K562 (cell line): Measurements from ENCODE around the gene AIFM3. TPM values are rescaled to one million over a fixed set of nuclear protein-coding genes. Genes with fewer than 3 reads are reported as not detected.
A peak's percentile ranks its signal among the peaks of the same experiment; 100 is the strongest.

ENCODE experiments used
- ATF1 ChIP-seq, 2 experiments: fragments of 450-650 bp in 1 of 2; IDR thresholded peaks; 2 replicates each; pipeline ENCODE4 v1.6.1; 2016; ENCODE audit warnings: missing compliant biosample characterization in 1 of 2, missing genetic modification characterization in 1 of 2
- BRD4 ChIP-seq: fragments of 200-600 bp; sonication (generic); IDR thresholded peaks from 2 replicates; pipeline ENCODE4 v1.6.1; 2017; ENCODE audit warnings: inconsistent platforms
- CLOCK ChIP-seq: fragments of 250-450 bp; sonication (Bioruptor Pico); IDR thresholded peaks from 2 replicates; pipeline ENCODE4 v1.4.0; 2020; ENCODE audit warnings: mild to moderate bottlenecking, moderate library complexity, borderline replicate concordance
- ELF4 ChIP-seq: fragments of 450-650 bp; formaldehyde crosslinking; IDR thresholded peaks from 2 replicates; pipeline ENCODE4 v1.4.0; 2022; ENCODE audit warnings: missing genetic modification characterization
- GTF3C2 ChIP-seq: IDR thresholded peaks from 3 replicates; pipeline ENCODE4 v1.6.1; 2011; ENCODE audit warnings: borderline replicate concordance, mild to moderate bottlenecking, moderate library complexity; ENCODE audit not compliant: insufficient read length; ENCODE audit errors: extremely low read depth
- MGA ChIP-seq: fragments of 450-650 bp; IDR thresholded peaks from 2 replicates; pipeline ENCODE4 v1.6.1; 2016; ENCODE audit warnings: mild to moderate bottlenecking, moderate library complexity
- PHTF2 ChIP-seq: fragments of 250-450 bp; sonication (Bioruptor Pico); IDR thresholded peaks from 2 replicates; pipeline ENCODE4 v1.5.0; 2021; ENCODE audit warnings: mild to moderate bottlenecking
- POLR2AphosphoS5 ChIP-seq: IDR thresholded peaks from 2 replicates; pipeline ENCODE4 v1.6.1; 2011; ENCODE audit warnings: mild to moderate bottlenecking, low read depth, low read length, moderate library complexity; ENCODE audit not compliant: control insufficient read depth, insufficient read depth
- TAF7 ChIP-seq: fragments of 450-650 bp; IDR thresholded peaks from 2 replicates; pipeline ENCODE4 v1.6.1; 2016; ENCODE audit warnings: missing genetic modification characterization, missing compliant biosample characterization
- ZNF57 ChIP-seq: fragments of 450-650 bp; formaldehyde crosslinking; IDR thresholded peaks from 2 replicates; pipeline ENCODE4 v1.4.0; 2020; ENCODE audit warnings: mild to moderate bottlenecking, moderate library complexity
- polyA plus RNA-seq, 8 experiments: library from polyadenylated mRNA; depleted of rRNA in 4 of 8; stranded (reverse) in 5 of 8; unstranded in 3 of 8; fragments of >200 nt; fragmentation: Nextera tagmentation in 2 of 8; fragmentation: Illumina TruSeq in 1 of 8; extraction: Ambion mirVana in 2 of 8; extraction: Trizol in 1 of 8; gene quantifications; 2 replicates each; pipeline versions ENCODE4 v1.2.1 to v1.2.3, GENCODE V29; 2011 to 2014; ENCODE audit warnings: inconsistent platforms in 1 of 8, missing spikeins in 1 of 8
- total RNA-seq, 7 experiments: library from RNA; depleted of rRNA in 6 of 7; stranded (reverse); fragments of >200 nt in 6 of 7; fragmentation: Illumina TruSeq in 2 of 7; extraction: Trizol in 2 of 7; gene quantifications; 2 replicates each; pipeline versions ENCODE4 v1.2.1 to v1.2.3, GENCODE V29; 2011 to 2021; ENCODE audit warnings: low replicate concordance in 1 of 7

AIFM3 gene
- total and polyA plus RNA-seq, 9 of the 15 experiments (the other 6 are each of a cell fraction or from before 2014, with no cell fraction given), result 0.03 to 0.20 (median 0.07) TPM; not detected in 1

GRCh38 chr22:21014202-21014725 is 47.2 kb downstream of the AIFM3 start (continued):
- TF ChIP-seq GTF3C2 (no peak), ATF1 (CRISPR knock-in tag; IDR thresholded peaks at IDR 0.05) (no peak), ATF1 (tag; IDR thresholded peaks at IDR 0.05) (peak; percentile 98), PHTF2 (CRISPR knock-in tag) (no peak), ZNF57 (CRISPR knock-in tag) (no peak), MGA (no peak), TAF7 (tag) (no peak; the same call in 1 of the 2 replicates), ELF4 (no peak), POLR2AphosphoS5 (no peak), CLOCK (no peak), BRD4 (no peak)
